ENCODE measurements around the gene ANKRA2.
"Not testable (repeated sequence)": the region's sequence is repeated elsewhere in the genome, so short reads cannot be mapped to it uniquely, and the experiment has no call there.

Gene ANKRA2

DNA sequence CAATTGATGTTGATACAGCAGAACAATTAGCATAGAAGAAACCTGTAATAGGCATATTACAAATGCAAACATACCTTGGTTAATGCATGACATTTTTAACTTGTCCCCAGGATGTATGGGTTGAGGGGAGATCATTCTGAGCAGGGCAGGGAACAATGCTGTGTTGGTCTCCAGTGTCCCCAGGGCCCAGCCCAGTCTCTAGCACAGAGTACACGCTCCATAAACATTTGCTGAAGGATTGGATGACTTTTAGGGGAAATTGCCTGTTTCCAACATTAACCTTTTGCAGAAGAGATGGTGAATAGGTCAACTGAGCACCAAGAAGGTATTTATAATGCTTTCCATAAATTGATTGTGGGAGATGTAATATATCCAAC is 20.0 kb downstream of the ANKRA2 start:
- no peak for DNase-seq

DNA sequence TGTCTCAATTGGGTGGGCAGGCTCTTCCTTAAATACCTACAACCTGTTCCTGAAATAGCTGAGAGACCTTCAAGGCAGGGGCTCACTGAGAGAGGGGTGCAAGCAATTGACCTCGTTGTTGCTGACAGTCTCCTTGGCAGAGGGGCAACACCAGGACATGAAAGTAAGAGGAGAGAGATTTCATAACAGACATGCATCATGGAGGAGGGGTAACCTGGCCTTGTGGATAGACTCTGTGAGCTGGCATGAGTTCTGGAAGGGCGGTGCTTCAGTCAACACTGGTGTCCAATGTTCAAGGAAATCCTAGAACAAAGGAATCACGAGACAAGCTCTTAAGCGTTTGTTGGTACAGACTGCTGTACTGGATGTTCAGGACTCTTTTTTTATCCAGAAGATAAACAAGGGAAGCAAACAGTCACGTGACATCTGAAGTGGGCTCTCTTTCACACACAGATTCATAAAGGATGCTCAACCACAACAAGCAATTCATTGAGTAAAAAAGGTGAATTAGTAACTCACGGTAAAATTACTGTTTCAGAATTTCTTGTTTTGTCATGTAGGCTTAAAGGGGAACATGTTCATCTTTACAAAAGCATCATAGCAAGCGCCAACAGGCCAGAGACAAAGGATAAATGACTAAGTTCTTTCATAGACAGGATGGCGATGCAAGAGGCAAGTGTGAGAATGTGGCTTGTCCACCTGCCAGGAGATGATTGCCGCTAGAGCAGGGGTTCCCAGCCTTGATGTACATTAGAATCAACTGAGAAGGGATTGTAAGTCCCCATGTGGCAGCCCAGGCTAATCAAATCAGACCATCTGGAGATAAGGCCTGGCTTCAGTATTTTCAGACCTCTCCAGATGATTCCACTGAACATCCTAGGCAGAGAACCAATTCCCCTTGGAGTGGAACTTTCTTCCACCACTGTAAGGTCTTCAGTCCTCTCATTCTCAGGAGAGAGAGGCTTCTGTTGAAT is 20.7 kb downstream of the ANKRA2 start:
- no peak for DNase-seq

DNA sequence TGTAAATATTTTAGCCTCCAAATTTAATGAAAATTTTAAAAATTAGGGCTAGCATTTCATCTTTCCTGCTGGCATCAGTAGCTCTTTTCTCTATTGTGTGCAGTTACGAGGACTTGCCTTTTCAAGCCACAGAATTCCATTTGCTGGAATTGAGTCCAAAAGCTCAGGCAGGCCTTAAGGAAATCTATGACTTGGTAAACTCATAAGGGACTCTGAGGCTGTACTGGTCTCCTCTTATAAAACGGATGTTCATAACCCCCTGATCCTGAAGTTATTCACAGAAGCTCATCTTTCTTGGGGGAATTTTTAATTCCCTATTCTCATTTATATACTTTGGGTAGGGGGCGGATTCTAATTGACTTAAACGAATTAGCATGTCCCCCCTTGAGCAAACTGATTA is 23.4 kb downstream of the ANKRA2 start:
- DNase-seq: no peak

DNA sequence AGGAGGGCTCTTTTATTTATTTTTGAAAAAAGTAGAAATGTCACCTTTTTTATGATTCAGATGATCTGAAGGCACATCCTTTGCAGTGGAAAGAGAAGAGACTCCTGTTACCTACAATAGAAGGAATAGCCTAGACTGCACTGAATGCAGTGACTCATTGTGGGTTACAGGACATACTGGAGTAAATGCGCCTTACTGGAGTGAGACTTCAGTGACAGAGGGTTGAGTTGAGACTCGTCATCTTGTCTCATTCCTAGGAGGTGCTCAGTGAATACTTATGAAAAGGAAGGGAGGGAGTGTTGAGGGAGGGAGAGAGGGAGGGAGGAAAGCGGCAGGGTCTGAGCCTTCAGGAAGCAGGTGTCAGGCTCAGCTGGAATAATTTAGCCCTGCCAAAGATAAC is 25.2 kb downstream of the ANKRA2 start:
- no peak for DNase-seq

DNA sequence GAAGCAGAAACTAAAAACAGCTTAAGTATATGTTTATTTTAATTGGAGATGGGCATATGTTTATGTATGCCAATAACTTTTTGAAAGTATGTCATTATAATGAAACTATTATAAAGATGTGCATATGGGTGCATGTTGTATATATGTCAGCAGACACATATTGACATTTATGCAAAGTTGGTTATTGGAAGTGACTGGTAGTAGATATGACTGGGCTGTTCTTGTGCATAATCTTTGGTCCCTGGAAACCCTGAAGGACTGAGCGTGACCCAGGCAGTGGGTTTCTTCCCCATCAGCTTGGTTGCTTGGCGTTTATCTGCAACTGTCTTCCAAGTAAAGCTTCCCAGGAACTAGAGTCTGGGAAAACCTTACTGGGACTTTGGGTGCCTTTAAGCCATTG is 25.7 kb downstream of the ANKRA2 start:
- no peak for DNase-seq

DNA sequence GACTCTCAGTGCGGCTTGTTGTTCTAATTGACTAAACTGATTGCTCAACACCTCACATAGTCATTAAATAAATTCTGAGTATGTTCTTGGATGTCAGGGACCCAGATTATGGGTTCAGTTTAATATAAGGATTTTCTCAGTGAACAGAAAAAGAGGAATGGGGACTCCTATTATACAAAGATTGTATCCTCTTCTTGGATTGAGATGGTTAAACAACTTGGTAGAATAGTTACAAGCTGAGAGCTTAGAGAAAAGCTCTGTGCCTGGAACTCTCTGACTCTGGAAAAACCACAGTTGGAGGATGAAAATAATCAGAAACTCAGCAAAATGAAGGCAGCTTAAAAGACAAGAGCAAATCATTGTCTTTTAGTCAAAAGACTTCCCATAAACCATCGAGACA is 30.5 kb downstream of the ANKRA2 start:
- no peak for DNase-seq

DNA sequence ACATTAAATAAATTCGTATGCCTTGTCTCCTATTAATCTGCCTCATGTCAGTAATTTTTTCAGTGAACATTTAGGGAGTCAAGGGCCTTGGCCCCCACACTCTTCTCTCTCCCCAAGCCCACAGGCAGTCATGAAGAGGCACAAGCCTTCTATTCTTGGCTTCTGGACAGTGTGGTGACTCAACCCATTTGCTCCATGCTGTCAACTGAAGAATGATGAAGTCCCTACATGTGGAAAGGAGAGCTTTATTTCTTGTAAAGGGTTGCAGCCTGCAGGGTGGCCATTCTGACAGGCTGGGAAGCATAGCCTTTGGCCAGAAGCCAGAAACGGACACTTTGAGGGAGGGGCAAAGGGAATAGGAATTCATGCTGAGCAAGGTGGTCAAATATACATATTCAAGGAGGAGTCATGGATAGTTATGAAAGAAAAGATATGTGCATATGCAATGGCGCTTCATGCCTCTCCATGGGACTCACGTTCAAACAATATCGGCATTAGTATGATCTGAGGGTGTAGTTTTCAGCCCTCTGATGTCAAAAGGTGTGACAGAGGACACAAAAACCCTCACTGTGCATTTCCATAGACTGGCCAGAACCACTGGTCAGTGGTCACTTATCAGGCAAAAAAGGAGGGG is 31.3 kb downstream of the ANKRA2 start:
- DNase-seq: no peak

DNA sequence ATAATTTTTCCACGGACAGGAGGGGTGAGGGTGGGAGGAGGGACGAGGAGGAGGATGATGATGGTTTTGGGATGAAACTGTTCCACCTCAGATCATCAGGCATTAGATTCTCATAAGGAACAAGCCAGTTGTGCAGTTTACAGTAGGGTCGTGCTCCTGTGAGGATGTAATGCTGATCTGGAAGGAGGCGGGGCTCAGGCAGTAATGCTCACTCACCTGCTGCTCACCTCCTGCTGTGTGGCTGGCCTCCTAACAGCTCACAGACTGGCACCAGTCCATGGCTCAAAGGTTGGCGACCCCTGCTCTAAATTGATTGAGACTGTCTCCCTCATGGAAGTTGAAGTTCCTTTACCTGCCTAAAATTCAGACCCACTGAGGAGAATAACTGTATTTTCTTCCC is 33.2 kb downstream of the ANKRA2 start:
- no peak for DNase-seq

DNA sequence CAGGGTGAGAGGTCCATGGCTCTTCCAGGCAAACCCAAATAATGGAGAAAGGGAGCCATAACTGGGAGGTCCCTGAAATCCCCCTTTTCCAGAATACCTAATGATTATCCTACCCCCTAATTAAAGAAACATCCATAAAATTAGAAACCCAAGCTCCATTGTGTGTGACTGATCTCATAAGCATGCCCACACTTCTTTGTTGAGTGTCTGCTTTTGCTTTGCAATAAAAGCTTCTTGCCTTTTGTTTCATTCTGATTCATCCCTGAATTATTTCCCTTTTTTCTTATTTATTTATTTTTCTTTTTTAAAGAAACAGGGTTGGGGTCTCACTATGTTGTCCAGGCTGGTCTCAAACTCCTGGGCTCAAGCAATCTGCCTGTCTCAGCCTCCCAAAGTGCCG is 34.1 kb downstream of the ANKRA2 start:
- no peak for DNase-seq

DNA sequence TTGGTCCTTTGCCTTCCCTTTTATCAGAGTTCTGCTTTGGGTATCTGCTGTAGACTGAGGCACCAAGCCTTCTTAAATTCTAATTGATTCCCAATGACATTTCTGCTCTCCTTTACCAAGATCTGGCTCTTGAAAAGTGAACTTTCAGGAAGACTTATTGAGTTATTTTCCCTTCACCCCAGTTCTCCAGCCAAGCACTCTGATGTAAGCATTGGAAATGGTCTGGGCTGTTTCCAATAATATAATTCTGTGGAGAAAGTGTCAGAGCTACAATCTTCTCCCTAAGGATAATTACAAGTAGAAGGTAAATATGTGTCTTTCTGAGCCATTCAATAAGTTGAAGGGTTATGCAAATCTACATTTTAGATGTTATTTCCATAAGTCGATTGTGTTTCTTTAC is 36.4 kb downstream of the ANKRA2 start:
- DNase-seq: no peak

DNA sequence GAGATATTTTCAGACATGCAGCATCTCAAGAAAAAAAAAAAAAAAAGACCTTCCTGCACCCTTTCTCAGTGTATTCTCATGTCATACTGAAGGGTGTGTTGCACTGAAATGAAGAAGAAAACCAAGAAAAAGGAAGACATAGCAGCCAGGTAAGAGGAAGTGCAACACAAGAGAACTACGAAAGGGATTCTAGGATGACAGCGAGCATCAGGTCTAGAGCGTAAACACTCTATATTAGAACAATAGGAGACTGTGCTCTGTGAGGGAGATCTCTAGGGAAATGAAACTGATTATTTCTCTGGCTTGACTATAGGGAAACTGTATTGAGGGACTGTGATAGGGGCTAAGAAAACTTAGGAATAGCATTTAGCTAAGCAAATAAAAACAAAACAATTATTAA is 37.2 kb downstream of the ANKRA2 start:
- DNase-seq: no peak

DNA sequence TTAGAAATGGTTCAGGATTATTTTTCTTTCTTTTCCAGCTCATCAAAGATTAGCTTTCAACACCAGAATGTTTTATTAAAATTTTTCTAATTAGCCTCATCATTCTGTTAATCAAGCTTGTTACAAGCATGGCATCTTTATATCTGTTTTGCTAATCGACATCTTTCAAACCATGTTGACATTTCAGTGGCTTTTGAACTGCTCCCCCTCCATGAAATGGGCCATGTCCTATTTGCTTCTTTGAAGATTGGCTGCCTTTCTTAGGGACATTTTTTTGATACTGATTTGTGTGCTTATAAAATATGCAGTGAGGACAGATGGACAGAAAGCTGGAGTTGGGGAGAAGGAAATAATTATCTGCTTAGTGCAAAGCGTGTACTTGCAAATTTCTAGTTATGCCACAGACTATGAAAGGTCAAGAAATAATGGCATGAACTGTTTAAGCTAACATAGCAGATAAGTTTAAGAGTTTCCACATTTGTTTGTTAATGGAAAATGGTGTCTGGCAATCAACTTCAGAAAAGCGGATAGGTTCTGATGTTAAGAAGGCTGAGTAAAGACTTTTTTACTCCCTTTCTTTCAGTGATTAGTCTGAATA is 39.7 kb downstream of the ANKRA2 start:
- DNase-seq: no peak

DNA sequence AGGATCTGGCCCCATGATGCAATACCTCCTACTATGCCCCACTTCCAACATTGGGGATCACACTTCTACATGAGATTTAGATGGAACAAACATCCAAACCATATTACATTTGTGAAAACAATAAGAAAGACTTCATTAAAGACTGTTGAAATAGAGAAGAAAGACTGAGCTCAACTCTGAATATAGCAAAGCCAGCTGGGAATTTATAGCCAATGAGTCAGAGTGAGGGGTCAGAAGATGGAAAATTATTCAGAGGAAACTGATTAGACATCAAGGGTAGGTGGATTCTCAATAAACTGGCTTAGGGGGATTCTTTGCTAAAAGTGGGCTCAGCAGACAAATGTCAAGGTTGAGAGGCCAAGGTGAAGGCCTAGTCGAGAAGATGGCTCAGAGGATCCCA is 41.6 kb downstream of the ANKRA2 start:
- no peak for DNase-seq

DNA sequence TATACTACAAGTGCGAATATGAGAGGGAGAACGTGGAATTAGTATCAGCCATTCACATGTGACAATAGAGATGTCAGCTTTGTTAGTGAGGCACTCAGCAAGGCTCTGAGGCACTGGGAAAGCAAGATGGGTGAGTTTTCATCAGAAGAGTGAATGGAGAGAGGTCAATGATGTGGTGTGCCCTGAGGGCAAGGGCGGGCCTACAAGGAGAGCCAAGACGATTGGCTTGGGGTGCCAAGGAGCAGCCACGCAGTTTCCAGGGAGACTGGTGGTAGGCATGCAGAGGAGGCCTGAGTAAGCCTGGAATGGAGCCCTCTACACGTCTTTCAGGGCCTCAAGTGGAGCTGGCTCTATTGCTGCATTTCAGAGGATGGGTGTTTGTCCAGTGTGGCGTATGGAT is 42.5 kb downstream of the ANKRA2 start:
- no peak for DNase-seq

DNA sequence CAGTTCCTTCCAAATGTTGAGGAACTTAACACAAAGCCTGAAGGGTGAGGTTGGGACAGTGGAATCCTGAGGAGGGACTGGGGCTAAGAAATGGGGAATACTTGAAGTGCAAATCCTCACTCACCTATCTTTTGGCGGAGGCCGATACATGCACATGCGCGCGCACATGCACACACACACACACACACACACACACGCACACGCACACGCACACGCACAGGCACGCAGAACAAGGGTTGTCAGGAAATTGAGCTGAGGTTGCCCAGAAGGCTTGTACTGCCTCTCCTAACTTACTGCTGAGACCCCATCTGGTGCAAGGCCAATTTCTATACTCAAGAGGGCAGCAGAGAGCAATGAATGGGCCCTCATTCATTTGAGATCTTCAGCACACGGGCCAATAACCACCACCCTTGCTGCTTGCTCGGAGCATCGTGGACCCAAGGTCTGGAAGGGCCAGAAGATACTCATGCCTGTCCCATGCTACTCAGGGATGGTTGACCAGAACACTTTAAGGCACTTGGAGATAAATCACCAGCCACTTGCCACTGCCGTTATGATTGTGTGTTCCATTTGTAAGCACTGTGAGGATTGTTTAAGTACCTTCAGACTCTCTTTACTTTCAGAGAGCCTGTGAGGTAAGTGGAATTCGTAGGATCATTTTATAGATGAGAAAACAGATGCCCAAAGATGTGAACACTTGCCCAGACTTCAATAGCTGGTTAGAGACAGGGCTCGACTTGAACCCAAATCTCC is 45.7 kb downstream of the ANKRA2 start:
- DNase-seq: peak; percentile 59

DNA sequence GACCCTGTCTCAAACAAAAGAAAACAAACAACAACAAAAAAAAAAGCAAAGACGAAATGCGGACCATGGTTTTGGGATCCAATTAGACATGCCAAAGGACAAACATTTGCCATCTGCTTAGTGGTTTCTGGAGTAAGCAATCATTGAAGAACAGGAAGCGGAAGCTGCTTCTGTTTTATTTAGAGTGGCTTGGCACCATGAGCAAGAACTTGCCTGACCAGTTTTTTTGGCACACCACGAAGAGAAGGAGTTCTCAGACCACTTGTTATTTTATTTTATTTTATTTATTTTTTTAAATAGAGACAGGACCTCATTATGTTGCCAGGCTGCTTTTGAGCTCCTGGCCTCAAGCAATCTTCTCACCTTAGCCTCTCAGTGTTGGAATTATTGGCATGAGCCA is 50.2 kb downstream of the ANKRA2 start:
- DNase-seq: no peak

DNA sequence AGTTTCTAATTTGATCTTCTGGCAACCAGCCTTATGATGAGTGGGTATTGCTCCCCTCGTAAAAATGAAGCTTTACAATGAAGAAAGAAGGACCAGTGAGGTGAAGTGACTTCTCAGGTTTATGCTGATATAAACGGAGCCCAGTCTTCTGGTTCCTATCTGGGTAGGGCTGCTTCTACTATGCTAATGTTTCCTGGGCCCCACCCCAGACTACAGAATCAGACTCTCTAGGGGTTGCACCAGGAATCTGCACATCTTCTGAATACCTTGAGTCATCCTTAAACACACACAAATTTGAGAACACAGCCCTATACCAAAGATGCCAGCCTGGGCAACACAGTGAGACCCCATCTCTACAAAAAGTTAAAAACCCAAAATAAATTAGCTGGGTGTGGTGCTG is 51.0 kb downstream of the ANKRA2 start:
- DNase-seq: no peak

DNA sequence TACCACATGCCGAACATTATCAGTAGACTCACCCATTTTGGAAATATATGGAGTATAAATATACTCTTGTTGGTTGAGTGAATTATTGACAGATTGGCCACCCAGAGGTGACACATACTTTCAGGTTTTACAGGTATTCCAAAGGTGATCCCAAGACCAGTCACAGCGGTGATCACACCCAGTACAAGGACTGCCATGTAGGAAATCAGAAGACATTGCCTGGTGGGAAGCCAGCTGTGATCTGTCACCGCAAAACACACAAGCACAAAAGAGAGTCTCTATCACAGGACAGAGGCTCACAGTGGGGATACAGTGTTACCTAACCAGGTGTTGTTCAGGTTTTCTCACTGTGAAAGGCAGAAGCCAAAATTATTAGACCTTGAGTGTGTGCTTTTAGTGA is 51.4 kb downstream of the ANKRA2 start:
- DNase-seq: no peak

DNA sequence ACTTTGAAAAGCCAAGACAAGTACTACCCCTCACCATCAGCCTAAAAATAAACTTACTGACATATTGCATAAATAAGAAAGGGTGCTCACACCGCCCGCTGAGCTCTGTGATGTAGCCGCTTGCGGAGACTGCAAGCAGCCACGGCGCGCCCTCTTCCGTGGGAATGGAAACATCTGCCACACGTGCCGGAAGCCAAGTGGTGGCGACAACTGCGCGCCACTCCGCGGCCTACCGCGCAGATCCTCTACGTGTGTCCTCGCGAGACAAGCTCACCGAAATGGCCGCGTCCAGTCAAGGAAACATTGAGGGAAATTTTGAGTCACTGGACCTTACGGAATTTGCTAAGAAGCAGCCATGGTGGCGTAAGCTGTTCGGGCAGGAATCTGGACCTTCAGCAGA is 56.9 kb downstream of the ANKRA2 start:
- DNase-seq: not testable (repeated sequence)

DNA sequence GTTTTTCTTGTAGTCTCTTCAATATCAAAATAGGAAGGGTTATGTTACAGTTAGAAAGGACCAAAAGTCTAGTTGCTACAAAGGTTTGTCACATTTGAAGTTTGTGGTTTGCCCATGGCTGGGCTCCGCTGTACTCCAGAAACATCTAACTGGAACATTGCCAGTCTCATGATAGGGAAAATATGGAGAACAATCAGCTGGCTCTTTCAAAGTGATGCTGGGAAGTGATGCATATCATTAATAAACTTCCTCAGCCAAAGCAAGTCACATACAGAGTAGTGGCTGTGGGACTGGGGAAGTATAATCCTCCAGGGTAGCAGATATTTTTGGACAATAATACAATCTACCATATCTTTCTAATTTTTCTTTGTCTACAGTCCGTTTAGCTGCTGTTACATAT is 58.4 kb downstream of the ANKRA2 start:
- no peak for DNase-seq

DNA sequence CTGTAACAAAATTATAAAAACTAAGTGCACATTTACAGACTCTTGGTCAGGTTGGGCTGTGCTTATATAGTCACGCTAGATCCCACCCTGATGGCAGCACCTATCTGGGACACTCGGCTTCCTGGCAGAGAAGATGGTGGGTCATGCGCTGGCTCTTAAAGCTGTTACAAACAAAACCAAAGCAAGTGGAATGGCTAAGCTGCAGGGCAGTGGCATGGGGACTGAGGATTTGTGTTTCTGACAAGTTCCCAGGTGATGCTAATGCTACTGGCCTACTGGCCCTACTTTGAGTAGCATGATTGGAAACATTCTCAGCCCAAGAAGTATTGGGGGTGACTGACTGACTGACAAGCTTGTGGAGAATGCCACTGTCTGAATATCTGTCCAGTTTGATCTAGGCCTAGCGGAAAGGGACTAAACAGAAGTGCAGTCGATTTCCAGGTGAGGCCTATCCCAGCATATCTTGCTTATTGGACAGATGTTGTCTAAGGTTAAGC is 58.9 kb downstream of the ANKRA2 start:
- no peak for DNase-seq

All from effector CD4-positive, alpha-beta T cell (primary cell).